Activated T-cell treated with anti-CD3 and anti-CD28 coated beads, Interleukin-2, amount 50 U/mL, for 24 hours (primary cell): Measurements from ENCODE around the gene TCERG1.

Experiments used
- DNase-seq: peaks from one replicate; pipeline ENCODE4 v3.0.0-alpha.2; 2020
- H3K27ac Mint-ChIP-seq: 2 replicates; pipeline ENCODE4 v1.8.0; 2020; ENCODE audit warnings: mild to moderate bottlenecking, mixed read lengths
- H3K27me3 Mint-ChIP-seq: 2 replicates; pipeline ENCODE4 v1.8.0; 2020; ENCODE audit warnings: mixed read lengths
- H3K36me3 Mint-ChIP-seq: 2 replicates; pipeline ENCODE4 v1.8.0; 2020; ENCODE audit warnings: low read depth, mixed read lengths
- H3K4me1 Mint-ChIP-seq: 2 replicates; pipeline ENCODE4 v1.8.0; 2020; ENCODE audit warnings: low read depth, mixed read lengths
- H3K4me3 Mint-ChIP-seq: 2 replicates; pipeline ENCODE4 v1.8.0; 2020; ENCODE audit warnings: mild to moderate bottlenecking, moderate library complexity, mixed read lengths
- H3K9me3 Mint-ChIP-seq: 2 replicates; pipeline ENCODE4 v1.8.0; 2020; ENCODE audit warnings: mixed read lengths

The TCERG1 gene

GRCh38 chr5:146520731-146521130, 73.6 kb downstream of the TCERG1 start:
- H3K36me3 Mint-ChIP-seq: no peaks in the 10 kb centered on the region
- H3K27ac Mint-ChIP-seq: no peak overlapping the region
- DNase-seq: no peak
- no peak overlapping the region for H3K4me3 Mint-ChIP-seq
- H3K4me1 Mint-ChIP-seq: no peaks in the 10 kb centered on the region
- H3K9me3 Mint-ChIP-seq: no peaks in the 10 kb centered on the region
- H3K27me3 Mint-ChIP-seq: peaks cover 9% of the 10 kb centered on the region

GRCh38 chr5:146521403-146522106, 74.4 kb downstream of the TCERG1 start:
- Mint-ChIP-seq H3K27ac (no peak overlapping the region), H3K4me1 (no peaks in the 10 kb centered on the region), H3K9me3 (no peaks in the 10 kb centered on the region), H3K27me3 (peaks cover 9% of the 10 kb centered on the region), H3K4me3 (no peak overlapping the region), H3K36me3 (no peaks in the 10 kb centered on the region)
- DNase-seq: no peak

- peaks cover 9% of the 10 kb centered on the region for H3K27me3 Mint-ChIP-seq
- no peak overlapping the region for H3K27ac Mint-ChIP-seq
- DNase-seq: no peak
- H3K4me3 Mint-ChIP-seq: no peak overlapping the region
- H3K36me3 Mint-ChIP-seq: no peaks in the 10 kb centered on the region
- no peaks in the 10 kb centered on the region for H3K9me3 Mint-ChIP-seq
- H3K4me1 Mint-ChIP-seq: no peaks in the 10 kb centered on the region
Measured at GRCh38 chr5:146523698-146524097, 76.6 kb downstream of the TCERG1 start.

GRCh38 chr5:146527785-146528184, 80.7 kb downstream of the TCERG1 start:
- Mint-ChIP-seq H3K36me3 (no peaks in the 10 kb centered on the region), H3K27me3 (peaks cover 3% of the 10 kb centered on the region), H3K27ac (no peak overlapping the region), H3K9me3 (no peaks in the 10 kb centered on the region), H3K4me3 (no peak overlapping the region), H3K4me1 (no peaks in the 10 kb centered on the region)
- no peak for DNase-seq

- DNase-seq: no peak
- H3K9me3 Mint-ChIP-seq: no peaks in the 10 kb centered on the region
- no peak overlapping the region for H3K4me3 Mint-ChIP-seq
- H3K4me1 Mint-ChIP-seq: peaks cover under 1% of the 10 kb centered on the region
- no peak overlapping the region for H3K27ac Mint-ChIP-seq
- no peaks in the 10 kb centered on the region for H3K27me3 Mint-ChIP-seq
- H3K36me3 Mint-ChIP-seq: no peaks in the 10 kb centered on the region
Measured at GRCh38 chr5:146528236-146528635, 81.1 kb downstream of the TCERG1 start.

- Mint-ChIP-seq H3K4me3 (no peak overlapping the region), H3K9me3 (no peaks in the 10 kb centered on the region), H3K27me3 (no peaks in the 10 kb centered on the region), H3K27ac (no peak overlapping the region), H3K4me1 (peaks cover 3% of the 10 kb centered on the region), H3K36me3 (no peaks in the 10 kb centered on the region)
- DNase-seq: no peak
Measured at GRCh38 chr5:146529984-146530383, 82.9 kb downstream of the TCERG1 start.

GRCh38 chr5:146533260-146533857, 86.2 kb downstream of the TCERG1 start:
- Mint-ChIP-seq H3K27me3 (no peaks in the 10 kb centered on the region), H3K4me1 (peaks cover 3% of the 10 kb centered on the region), H3K36me3 (no peaks in the 10 kb centered on the region), H3K27ac (no peak overlapping the region), H3K4me3 (no peak overlapping the region), H3K9me3 (no peaks in the 10 kb centered on the region)
- DNase-seq: peak; percentile 77

- Mint-ChIP-seq H3K36me3 (no peaks in the 10 kb centered on the region), H3K9me3 (no peaks in the 10 kb centered on the region), H3K27me3 (no peaks in the 10 kb centered on the region), H3K27ac (no peak overlapping the region), H3K4me1 (peaks cover 3% of the 10 kb centered on the region), H3K4me3 (no peak overlapping the region)
- DNase-seq: no peak
Measured at GRCh38 chr5:146533882-146534281, 86.7 kb downstream of the TCERG1 start.

- no peaks in the 10 kb centered on the region for H3K36me3 Mint-ChIP-seq
- no peaks in the 10 kb centered on the region for H3K27me3 Mint-ChIP-seq
- no peak overlapping the region for H3K27ac Mint-ChIP-seq
- DNase-seq: no peak
- no peak overlapping the region for H3K4me3 Mint-ChIP-seq
- H3K9me3 Mint-ChIP-seq: no peaks in the 10 kb centered on the region
- peaks cover 2% of the 10 kb centered on the region for H3K4me1 Mint-ChIP-seq
Measured at GRCh38 chr5:146538432-146538831, 91.3 kb downstream of the TCERG1 start.

- Mint-ChIP-seq H3K4me1 (peaks cover 2% of the 10 kb centered on the region), H3K4me3 (no peak overlapping the region), H3K27ac (no peak overlapping the region), H3K9me3 (no peaks in the 10 kb centered on the region), H3K36me3 (no peaks in the 10 kb centered on the region), H3K27me3 (no peaks in the 10 kb centered on the region)
- DNase-seq: no peak
Measured at GRCh38 chr5:146539973-146540372, 92.8 kb downstream of the TCERG1 start.

- Mint-ChIP-seq H3K27ac (no peak overlapping the region), H3K4me3 (no peak overlapping the region), H3K9me3 (no peaks in the 10 kb centered on the region), H3K36me3 (no peaks in the 10 kb centered on the region), H3K27me3 (no peaks in the 10 kb centered on the region), H3K4me1 (peaks cover 2% of the 10 kb centered on the region)
- no peak for DNase-seq
Measured at GRCh38 chr5:146540414-146540813, 93.3 kb downstream of the TCERG1 start.

- H3K27me3 Mint-ChIP-seq: no peaks in the 10 kb centered on the region
- H3K4me1 Mint-ChIP-seq: peaks cover 2% of the 10 kb centered on the region
- no peak overlapping the region for H3K27ac Mint-ChIP-seq
- no peaks in the 10 kb centered on the region for H3K36me3 Mint-ChIP-seq
- H3K4me3 Mint-ChIP-seq: no peak overlapping the region
- no peaks in the 10 kb centered on the region for H3K9me3 Mint-ChIP-seq
- DNase-seq: peak; percentile 79
Measured at GRCh38 chr5:146541958-146542849, 95.1 kb downstream of the TCERG1 start.

- H3K27ac Mint-ChIP-seq: no peak overlapping the region
- H3K9me3 Mint-ChIP-seq: no peaks in the 10 kb centered on the region
- H3K36me3 Mint-ChIP-seq: no peaks in the 10 kb centered on the region
- peaks cover 2% of the 10 kb centered on the region for H3K4me1 Mint-ChIP-seq
- no peak for DNase-seq
- no peak overlapping the region for H3K4me3 Mint-ChIP-seq
- peaks cover 4% of the 10 kb centered on the region for H3K27me3 Mint-ChIP-seq
Measured at GRCh38 chr5:146544232-146544631, 97.1 kb downstream of the TCERG1 start.

GRCh38 chr5:146548781-146549449, 101.8 kb downstream of the TCERG1 start:
- Mint-ChIP-seq H3K27me3 (peaks cover 14% of the 10 kb centered on the region), H3K4me3 (no peak overlapping the region), H3K4me1 (no peaks in the 10 kb centered on the region), H3K27ac (no peak overlapping the region), H3K9me3 (no peaks in the 10 kb centered on the region), H3K36me3 (no peaks in the 10 kb centered on the region)
- DNase-seq: no peak
